Stimulated activated CD8-positive, alpha-beta memory T cell treated with anti-CD3 and anti-CD28 coated beads, Interleukin-4, amount 100 ng/mL, for 48 hours (primary cell): ENCODE measurements around the gene WDR48.
"Not testable (repeated sequence)": the region's sequence is repeated elsewhere in the genome, so short reads cannot be mapped to it uniquely, and the experiment has no call there.

Source experiments
- DNase-seq: peaks from one replicate; pipeline ENCODE4 v3.0.0-alpha.2; 2020

Gene WDR48

DNA sequence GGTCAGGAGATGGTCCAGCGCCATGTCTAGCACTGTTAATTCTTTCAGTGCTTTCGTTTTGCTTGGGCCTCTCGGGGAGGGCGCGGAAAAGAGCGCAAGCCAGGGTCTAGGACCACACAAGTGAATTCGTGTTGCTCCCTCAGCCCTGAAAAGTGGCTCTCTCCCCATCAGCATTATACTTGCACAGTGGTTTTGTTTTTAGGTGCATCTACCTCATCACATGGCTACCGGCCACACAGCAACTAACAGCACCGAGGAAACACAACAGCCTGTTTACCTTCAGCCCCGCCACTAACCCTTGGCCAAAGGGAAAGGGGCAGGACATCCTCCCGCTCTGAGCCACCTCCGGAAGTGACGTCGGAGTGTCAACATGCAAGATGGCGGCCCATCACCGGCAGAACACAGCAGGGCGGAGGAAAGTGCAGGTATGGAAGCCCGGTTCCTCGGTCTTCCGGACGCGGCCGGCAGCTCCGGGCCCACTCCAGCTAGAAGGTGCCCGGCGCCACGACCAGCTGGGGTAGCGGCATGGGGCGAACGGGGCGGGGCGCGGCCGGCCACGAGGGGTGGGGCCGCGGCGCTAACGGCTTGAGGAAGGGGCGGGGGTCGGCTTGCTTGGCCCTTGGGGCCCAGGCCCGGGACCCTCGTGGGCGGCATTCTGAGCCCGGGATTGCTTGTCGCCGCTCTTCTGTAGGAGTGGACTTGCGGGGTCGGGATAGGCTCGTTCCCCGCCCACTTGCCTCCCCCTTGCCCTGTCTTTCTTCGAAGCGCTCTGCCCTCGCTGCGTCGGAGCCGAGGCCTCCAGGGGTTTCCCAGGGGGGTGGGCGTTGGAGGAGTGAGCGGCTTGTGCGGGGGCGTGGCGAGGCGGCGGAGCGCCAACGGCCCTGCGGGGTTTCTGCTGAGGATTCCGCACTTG is at the start of gene WDR48, which contains the start of gene SCN11A:
WDR48 (plus strand) TSS at position 368 of the 913 bp plus-strand sequence; CDS start at position 378, 10 bp downstream.
SCN11A (minus strand) TSS at position 296 of the 913 bp plus-strand sequence. CDS start 101,582 bp downstream, outside the sequence.
- peak; percentile 95 for DNase-seq

DNA sequence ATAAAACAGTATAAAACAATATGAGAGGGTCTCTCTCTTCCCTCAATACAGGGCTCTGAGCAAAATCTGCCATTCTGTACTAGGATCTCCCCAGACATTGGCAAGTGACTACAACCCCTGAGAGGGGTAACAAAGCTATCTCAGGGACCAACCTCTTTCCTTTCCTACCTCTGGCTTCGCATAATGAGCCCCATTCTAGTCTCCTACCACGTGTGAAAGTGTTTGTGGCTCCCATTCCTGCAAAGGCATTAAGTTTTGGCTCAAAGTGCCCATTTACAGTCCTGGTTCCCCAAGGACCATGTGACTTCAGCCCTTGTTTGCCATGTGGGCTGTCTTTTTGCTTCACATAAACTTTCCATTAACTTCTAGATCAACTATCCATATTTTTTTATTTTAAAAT is 46.5 kb upstream of the WDR48 start:
- no peak for DNase-seq

DNA sequence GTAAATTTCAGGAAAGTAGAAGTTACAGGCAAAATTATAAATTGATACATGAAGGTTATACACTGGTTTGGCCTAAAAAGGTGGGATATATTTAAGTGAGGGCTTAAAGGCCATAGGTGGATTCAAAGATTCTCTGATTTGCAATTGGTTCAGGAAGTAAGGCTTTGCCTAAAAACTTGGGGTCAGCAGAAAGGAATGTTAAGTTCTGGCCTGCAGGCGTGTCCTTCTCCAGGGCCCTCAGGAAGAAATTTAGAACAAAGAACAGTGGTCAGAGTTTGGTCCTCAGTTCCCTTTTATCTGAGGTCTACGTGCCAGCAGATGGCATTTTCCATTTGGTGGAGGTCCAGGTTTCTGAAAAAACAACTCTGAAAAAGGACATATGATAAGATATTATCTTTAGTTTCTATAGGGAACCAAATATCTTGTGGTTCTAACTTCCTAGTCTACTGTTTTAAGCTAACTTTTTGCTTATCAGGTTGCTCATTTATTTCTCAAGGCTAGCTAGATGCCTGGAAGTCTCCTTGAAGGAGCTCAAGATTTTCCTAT is 40.6 kb upstream of the WDR48 start:
- DNase-seq, result no peak

DNA sequence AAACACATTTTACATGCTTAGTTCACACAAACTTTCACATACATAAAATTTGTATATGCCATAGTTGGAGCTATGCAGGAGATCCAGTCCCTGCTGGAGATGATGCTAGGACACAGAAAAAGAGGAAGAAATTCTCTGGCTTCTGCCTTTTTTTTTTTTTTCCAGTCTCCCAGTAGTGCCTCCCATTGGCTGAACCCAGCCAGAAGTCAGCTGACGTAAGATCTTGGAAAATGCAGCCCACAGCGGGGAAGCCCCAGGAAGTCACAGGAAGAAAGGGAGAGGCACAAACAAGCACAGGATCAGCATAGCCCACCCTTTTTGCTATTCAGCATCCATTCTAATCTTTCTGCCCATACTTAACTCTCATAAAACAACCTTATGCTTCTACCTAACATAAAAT is 38.5 kb upstream of the WDR48 start:
- DNase-seq, result no peak

DNA sequence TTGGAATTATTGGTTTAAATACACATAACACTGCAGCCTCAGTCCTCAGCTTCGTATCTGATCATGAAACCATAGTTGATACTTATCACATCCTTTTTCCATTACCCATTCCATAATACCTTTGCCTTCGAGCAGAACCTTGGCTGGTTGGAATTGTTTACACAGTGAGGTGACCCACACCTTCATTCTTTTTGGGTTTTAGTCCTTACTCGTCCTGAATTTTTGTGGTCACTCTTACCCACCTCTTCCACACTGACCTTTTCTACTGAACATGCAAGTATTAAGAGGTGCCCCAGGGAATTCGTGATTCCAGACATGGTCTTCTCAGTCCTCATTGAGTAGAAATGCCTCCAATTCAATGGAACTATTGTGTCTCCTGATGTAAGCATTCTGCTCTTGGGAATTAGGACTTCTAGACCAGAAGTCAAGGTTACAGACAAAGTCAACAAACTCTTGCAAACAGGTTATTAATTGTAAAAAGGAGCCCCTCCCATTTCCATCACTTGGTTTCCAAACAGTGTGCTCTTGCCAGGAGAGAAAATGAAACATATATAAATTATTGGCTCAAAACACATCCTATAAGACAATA is 37.8 kb upstream of the WDR48 start:
- DNase-seq, result no peak

DNA sequence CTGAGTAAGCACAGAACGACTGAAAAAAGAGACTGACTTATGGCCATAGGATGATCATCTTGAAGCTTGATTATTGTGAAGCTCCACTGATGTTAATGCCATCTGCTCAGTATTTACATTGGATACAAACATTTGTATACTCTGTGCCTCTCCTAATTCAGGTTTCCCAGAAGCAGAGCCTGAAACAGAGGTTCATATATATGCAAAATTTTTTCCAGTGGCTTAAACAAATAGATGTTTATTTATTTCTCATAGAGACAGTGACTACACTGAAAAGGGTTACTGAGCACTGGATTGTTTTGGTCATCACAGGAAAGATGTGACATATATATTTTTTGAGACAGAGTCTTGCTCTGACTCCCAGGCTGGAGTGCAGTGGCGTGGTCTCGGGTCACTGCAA is 36.4 kb upstream of the WDR48 start:
- DNase-seq, result no peak

DNA sequence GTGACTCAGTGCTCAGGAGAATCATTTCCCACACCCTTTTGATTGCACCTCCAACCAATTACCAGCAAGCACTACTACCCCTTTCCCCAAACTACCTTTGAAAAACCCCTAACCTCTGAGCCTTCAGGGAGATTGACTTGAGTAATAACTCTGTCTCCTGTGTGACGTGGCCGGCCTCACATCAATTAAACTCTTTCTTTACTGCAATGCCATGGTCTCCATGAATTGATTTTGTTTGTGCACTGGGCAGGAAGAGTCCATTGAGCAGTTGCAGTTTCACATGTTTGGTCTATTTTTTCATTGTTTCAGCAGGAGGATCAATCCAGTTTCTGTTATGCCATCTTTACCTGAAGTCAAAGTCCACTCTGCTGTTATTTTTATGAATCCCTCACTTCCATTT is 32.5 kb upstream of the WDR48 start:
- no peak for DNase-seq

DNA sequence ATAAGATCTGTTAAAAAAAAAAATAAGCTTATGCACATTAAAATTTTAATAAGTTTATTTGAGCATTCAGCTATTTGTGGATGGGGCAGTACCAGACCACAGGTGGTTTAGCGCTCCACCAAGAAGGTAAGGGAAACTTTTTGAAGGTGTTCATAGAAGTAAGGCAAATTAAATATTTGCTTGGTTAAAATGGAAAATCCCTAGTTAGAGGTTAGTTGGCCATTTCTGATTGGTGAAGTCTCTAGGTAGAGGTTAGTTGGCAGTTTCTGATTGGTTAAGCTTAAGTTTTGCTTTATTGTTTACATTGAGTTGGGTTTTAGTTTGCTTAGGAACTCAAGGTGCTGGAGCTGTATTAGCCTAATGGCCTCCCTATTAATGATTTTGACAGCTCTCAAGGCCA is 30.8 kb upstream of the WDR48 start:
- no peak for DNase-seq

DNA sequence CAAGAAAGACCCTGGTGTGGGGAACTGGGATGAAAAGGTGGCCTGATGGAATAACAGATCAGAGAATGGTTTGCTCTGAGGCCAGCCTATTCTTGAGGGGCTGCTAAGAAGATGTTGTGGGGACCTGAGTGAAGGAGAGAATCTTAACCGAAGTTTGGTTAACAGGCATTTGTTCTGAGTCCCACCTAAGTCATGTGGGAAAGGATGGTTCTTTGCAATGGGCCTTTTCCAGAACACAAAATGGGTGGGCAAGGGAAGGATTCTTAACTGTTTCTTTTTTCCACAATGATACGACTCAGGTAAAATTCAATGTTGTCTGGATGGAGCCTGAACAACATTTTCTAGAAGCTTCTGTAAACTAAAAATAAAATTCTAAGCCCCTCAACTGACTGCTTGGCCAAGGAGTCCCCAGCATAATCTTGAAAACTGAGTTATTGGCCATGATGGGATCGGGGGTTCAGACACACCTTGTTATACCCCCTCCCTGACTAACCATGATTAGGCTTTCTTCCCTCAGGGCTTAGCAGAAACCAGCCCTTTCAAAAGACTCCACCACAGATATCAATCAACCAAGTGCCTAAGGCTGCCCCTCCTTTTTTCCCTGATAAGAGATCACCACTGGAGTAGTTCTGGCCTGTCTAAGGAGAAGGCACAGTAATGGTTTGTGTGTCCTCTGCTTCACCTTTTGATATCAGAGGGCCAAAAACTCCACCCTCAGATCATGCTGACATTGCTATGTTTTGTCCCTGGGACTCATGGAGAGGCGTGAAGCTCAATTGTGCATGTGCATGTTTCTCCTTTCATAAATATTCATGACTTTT is 30.1 kb upstream of the WDR48 start:
- no peak for DNase-seq

DNA sequence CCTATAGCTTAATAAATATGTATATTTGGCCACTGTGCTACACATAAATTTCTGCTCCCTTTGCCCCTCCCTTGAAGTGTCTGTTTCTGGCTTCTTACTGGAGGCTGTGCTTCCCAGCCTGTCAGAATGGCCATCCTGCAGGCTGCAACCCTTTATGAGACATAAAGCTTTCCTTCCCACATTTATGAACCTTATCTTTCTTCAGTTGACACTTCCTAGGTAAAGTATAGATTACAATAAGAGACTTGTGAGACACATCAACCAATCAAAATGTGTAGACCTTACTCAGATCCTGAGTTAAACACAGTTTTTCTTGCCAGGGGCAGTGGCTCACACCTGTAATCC is 29.6 kb upstream of the WDR48 start:
- DNase-seq, result no peak

DNA sequence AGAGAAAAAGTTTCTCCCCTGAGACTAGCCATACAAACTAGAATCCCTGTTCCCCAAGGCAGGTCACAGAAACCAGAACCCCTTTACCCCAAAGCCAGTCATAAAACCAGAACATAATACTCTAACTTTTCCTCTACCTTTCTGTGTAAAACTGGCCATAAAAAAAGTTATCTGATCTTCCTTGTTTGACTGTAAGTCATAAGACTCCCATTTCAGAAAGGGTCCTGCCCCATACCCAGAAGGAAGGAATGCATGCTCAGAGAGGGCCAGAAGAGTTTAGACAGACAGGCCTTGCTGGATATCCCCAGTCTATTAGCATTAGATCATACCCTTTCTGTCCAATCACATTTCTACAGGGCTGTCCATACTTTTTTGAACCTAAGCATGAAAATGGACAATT is 27.3 kb upstream of the WDR48 start:
- no peak for DNase-seq

DNA sequence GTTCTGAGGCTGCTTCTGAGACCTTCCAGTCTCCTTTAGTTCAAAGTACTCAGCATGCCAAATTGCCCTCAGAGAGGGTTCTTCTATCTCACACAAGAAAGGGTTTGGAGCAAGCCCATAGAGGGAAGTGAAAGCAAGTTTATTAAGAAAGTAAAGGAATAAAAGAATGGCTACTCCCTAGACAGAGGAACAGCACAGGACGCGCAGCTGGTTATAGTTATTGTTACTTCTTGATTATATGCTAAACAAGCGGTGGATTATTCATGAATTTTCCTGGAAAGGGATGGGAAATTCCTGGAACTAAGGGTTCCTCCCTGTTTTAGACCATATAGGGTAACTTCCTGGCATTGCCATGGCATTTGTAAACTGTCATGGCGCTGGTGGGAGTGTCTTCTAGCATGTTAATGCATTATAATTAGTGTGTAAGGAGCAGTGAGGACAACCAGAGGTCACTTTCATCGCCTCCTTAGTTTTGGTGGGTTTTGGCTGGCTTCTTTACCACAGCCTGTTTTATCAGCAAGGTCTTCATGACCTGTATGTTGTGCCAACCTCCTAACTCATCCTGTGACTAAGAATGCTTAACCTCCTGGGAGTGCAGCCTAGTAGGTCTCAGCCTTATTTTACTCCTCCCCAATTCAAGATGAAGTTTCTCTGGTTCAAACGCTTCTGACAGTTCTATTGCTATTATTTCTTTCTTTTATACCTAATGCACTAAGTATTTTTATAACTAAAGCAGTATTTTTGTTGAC is 26.4 kb upstream of the WDR48 start:
- no peak for DNase-seq

DNA sequence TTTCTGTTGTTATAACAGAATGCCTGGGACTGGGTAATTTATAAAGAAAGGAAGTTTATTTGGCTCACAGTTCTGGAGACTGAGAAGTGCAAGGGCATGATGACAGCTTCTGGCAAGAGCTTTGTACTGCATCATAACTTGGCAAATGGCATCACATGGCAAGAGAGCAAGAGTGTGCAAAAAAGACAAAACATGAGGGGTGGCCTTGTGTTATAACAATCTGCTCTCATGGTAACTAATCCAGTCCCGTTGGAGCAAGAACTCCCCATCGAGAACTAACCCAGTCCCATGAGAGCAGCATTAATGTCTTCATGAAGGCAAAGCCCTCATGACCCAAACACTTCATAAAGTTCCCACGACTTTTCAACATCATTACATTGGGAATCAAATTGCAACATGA is 23.3 kb upstream of the WDR48 start:
- DNase-seq, result no peak

DNA sequence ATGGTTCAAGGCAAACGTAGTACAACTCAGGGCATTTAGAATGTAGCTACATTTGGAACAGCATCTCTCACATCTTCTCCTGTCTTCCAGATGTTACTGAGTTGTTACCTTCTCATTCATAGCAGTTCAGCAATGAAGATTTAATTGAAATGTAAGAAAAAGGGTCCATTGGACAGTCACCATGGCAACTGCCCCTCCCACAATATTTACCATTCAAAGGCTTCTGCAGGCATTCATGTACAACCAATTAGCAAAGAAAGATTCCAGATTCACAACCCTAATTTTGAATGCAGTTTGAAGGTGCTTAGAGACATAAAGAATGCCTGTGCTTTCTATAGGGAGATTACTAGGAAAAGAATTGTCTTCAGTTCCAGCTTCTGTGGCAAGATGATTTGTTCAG is 22.3 kb upstream of the WDR48 start:
- DNase-seq, result no peak

DNA sequence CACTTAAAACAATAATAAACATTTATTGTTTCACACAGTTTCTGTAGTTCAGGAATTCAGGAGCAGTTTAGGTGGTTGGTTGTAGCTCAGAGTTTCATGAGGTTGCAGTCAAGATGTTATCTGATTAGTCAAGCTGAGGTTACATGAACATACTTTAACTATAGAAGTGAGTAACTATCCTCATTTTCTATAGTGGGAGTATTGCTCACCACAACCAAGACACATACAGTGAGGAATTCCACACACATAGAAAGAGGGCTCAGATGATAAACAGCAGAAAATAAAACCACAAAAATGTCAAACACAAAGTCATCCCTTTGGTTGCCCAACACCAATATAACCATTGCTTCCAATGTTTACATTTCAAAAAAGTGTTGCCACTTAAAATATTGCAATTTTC is 13.7 kb upstream of the WDR48 start:
- no peak for DNase-seq

DNA sequence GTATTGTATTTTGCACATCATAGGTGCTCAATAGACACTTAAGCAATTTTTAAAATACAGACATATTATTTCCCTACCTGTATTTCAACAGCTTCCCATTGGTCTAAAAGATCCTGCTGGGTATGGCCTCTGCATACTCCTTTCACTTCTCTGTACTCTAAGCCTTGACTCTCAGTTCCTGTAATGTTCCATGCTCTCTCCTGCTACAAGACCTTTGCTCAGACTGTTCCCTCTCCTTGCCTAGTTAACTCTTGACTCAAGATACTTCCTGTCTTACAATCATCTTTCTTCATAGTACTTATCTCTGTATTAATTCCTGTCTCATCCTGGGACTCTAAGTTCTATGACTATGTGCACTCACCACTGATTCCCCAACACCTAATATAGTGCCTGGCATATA is 1.8 kb upstream of the WDR48 start:
- DNase-seq, result no peak

DNA sequence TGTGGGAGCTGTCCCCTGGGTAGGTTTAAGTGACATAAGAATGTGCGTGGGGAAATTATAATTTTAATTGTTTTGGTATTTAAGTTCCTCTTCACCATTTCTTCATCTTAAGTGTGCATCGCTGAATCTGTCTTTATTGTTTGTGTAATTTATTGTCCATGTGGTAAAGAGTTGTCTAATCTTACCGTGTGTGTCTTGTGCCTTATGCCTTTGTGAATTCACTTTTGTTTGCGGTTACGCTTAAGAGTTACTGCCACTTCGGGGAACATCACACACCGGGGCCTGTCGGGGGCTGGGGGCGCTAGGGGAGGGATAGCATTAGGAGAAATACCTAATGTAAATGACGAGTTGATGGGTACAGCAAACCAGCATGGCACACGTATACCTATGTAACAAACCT is 767 bp downstream of the WDR48 start:
- no peak for DNase-seq

DNA sequence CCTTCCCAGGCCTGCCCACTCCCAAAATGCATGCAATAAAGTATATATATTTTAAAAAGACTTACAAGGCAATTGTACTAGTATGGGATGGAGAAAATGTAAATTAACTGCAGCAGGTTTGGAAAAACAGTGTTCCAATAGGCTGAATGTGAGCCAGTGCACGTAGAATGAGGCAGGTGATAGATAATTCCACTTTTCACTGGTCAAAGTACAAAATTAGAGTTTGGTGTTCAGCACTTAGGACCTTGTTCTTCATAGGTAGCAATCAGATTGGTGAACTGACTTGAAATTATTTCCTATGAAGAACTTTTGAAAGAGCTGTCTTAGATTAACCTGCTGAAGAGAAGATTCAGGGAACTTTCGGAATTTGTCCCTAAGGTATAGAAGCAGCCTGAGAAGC is 1.9 kb downstream of the WDR48 start:
- no peak for DNase-seq

DNA sequence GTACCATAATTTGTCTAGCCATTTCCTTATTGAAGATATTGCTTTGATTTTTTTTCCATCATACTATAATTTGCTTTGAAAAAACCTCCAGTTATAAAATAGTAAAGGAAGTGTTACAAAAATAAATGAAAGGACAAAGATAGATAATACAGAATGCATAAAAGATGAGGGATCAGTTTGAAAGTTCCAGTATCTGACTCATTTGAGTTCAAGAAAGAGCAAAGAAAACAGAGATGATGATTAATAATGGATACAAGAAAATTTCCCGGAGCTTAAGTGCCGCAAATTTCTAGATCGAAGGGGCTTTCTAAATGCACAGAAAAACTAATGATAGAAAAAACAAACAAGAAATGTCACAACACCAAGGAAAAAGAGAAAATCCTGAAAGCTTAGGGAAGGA is 4.3 kb downstream of the WDR48 start:
- DNase-seq, result no peak

DNA sequence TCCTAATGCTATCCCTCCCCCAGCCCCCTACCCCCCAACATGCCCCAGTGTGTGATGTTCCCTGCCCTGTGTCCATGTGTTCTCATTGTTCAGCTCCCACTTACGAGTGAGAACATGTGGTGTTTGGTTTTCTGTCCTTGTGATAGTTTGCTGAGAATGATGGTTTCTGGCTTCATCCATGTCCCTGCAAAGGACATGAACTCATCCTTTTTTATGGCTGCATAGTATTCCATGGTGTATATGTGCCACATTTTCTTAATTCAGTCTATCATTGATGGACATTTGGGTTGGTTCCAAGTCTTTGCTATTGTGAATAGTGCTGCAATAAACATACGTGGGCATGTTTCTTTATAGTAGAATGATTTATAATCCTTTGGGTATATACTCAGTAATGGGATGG is 9.4 kb downstream of the WDR48 start:
- not testable (repeated sequence) for DNase-seq

DNA sequence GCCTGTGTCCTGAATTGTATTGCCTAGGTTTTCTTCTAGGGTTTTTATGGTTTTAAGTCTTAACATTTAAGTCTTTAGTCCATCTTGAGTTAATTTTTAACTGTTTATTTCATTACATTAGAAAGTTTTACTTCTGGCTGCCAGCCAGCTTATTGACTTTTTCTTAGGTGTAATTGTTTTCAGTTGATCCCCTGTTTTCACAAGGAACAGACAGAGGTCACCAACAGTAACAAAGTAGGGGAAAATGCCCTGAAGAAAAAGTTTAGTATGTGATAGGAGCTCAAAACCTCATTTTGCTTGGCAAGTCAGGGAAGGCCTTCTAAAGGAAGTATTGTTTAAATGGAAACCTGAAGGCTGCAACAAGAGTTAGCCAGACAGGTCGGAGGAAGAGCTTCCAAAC is 10.4 kb downstream of the WDR48 start:
- no peak for DNase-seq

DNA sequence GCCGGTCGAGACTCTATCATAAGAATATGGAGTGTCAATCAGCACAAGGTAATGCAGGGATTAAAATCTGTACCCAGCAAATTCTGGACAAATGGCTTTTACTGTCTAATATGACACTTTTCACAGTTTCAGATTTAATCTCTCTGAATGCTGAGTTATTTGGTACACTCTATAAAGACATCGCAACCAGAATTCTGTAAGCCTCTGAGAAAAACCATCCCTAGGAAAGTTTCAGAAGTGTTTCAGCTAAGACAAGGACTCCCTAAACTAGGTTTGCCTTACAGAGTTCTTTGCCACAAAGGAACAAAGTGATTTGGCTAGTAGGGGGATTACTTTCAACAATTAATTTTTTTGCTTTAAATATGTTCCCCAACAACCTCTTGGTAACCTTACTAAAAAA is 11.3 kb downstream of the WDR48 start:
- DNase-seq, result no peak

DNA sequence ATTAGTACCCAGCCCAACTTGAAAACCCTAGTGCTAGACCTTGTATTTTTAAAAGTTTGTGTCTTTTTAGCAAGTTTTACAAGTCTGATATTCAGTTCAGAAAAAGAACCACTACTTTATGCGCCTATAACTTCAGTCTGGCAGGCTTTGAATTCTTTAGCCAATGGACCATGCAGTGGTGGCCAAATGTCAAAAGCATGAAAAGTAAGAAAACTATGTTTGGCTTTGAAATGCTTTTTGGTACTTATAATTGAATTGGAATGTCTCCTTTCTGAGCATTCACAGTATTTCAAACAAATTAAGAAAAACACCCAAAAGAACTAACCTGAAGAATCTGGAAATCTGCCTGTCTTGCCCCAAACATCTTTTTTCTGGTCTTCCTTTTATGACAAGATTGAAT is 12.8 kb downstream of the WDR48 start:
- no peak for DNase-seq
